Neural crest cell (in vitro differentiated cells): ENCODE data around the gene LSM14A. TPM values are rescaled to one million over a fixed set of nuclear protein-coding genes. Genes with fewer than 3 reads are reported as not detected.
A peak's percentile ranks its signal among the peaks of the same experiment; 100 is the strongest.

ENCODE experiments used
- DNase-seq: peaks from one replicate; pipeline ENCODE4 v3.0.0; 2021; ENCODE audit warnings: low read depth, mixed read lengths, low spot score
- H3K27ac Mint-ChIP-seq: one replicate; pipeline ENCODE4 v1.8.0; 2021; ENCODE audit warnings: mild to moderate bottlenecking, mixed read lengths; ENCODE audit not compliant: unreplicated experiment
- H3K27me3 Mint-ChIP-seq: 2 replicates; pipeline ENCODE4 v1.8.0; 2021; ENCODE audit warnings: low read depth, mild to moderate bottlenecking, mixed read lengths
- H3K36me3 Mint-ChIP-seq: 2 replicates; pipeline ENCODE4 v1.8.0; 2021; ENCODE audit warnings: low read depth, mild to moderate bottlenecking, mixed read lengths
- H3K4me1 Mint-ChIP-seq: 2 replicates; pipeline ENCODE4 v1.8.0; 2021; ENCODE audit warnings: mixed read lengths
- H3K4me3 Mint-ChIP-seq: one replicate; pipeline ENCODE4 v1.8.0; 2021; ENCODE audit warnings: mild to moderate bottlenecking, mixed read lengths
- H3K9me3 Mint-ChIP-seq: 2 replicates; pipeline ENCODE4 v1.8.0; 2021; ENCODE audit warnings: mixed read lengths
- total RNA-seq: library from RNA; stranded (reverse); gene quantifications from 2 replicates; pipeline ENCODE4 v1.2.1, GENCODE V29; 2021
- TF ChIP-seq, protein P1 (sequence below): fragments of 200-600 bp; sonication (generic); conservative IDR thresholded peaks from 2 replicates; pipeline ENCODE4 v1.5.0; 2021; ENCODE audit warnings: antibody characterized with exemption, mild to moderate bottlenecking

Gene LSM14A
- total RNA-seq, 1 donor from 2014 or later, result 141 TPM

DNA sequence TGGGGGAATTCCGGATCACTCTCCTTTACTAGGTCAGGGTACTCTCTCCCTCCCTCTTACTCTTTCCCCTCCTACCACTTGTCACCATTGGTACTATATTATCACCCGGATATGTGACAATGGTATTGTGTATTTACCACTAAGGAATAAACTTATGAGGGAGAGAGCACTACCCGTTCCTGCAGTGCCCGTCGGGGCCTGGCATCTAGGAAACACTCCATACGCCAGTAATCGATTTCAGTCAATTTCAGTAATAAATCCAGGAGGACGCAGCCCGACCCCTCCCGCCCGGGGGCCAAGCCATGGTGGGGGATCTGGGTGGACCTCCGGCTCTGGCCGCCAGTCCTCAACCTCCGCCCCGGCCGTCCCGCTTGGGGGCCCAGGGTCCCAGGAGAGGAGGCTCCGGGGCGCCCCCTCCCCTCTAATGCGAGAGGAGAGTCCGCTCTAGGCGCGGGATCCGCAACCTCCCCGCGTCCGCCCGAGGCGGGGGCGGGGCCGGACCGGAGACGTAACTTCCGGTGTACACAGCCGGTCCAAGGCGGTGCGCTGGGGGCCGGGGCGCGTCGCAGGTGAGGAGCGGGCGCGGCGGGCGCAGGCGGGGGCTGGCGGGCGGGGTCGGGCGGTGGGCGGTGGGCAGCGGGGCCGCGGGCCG is 81.9 kb downstream of the LSM14A start, which contains the start of gene GARRE1:
GARRE1 (plus strand) TSS at position 509 of the 652 bp plus-strand sequence. CDS start 45,920 bp downstream, outside the sequence.
- TF ChIP-seq, protein P1, sequence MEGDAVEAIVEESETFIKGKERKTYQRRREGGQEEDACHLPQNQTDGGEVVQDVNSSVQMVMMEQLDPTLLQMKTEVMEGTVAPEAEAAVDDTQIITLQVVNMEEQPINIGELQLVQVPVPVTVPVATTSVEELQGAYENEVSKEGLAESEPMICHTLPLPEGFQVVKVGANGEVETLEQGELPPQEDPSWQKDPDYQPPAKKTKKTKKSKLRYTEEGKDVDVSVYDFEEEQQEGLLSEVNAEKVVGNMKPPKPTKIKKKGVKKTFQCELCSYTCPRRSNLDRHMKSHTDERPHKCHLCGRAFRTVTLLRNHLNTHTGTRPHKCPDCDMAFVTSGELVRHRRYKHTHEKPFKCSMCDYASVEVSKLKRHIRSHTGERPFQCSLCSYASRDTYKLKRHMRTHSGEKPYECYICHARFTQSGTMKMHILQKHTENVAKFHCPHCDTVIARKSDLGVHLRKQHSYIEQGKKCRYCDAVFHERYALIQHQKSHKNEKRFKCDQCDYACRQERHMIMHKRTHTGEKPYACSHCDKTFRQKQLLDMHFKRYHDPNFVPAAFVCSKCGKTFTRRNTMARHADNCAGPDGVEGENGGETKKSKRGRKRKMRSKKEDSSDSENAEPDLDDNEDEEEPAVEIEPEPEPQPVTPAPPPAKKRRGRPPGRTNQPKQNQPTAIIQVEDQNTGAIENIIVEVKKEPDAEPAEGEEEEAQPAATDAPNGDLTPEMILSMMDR, result peak; percentile 28
- Mint-ChIP-seq H3K27me3 (no peaks in the 10 kb centered on the region), H3K4me3 (peak within 1 kb of the TSS; percentile 93), H3K36me3 (no peaks in the 10 kb centered on the region), H3K9me3 (no peaks in the 10 kb centered on the region), H3K4me1 (peaks cover 16% of the 10 kb centered on the region), H3K27ac (peak within 1 kb of the TSS; percentile 60)
- DNase-seq, result peak; percentile 77

DNA sequence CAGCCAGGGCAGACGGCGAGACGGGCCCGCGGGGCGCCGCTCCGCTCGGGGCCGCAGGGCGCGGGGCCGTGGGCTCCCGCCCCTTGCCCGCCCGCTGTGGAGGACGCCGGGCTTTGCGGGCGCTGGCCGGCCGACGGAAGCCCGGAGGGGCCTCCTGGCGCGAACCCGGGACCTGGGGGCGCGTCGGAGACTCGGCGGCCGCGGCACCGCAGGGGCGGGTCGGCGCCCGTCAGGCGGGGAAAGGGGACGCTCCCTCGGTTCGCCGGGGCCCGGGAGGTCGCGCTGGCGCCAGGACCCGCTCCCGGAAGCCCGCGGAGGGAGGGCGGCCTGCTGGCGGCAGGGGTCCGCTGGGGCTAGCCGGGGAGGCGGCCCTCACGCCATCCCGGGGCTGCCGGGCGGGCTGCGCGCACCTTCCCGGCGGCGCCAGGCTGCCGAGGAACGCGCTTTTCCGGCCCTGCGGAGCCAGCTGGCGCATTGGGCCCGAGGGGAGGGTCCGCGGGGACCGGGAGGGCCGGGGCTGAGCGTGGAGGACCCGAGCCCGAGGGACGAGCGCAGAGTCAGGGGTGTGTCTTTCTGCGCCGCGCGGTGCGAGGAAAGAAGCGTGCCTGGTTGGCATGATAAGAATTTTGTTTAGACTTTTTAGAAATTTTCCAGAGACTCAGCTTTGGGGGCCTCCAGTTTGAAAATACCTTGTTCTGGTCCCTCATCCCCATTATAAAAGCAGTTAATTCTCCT is 82.6 kb downstream of the LSM14A start:
- DNase-seq, result peak; percentile 39
- TF ChIP-seq, protein P1, result no peak
- no peaks in the 10 kb centered on the region for H3K9me3 Mint-ChIP-seq
- H3K27ac Mint-ChIP-seq, result no peak overlapping the region
- peak overlapping the region; percentile 85 for H3K4me3 Mint-ChIP-seq
- peaks cover 16% of the 10 kb centered on the region for H3K4me1 Mint-ChIP-seq
- H3K27me3 Mint-ChIP-seq, result no peaks in the 10 kb centered on the region
- no peaks in the 10 kb centered on the region for H3K36me3 Mint-ChIP-seq

DNA sequence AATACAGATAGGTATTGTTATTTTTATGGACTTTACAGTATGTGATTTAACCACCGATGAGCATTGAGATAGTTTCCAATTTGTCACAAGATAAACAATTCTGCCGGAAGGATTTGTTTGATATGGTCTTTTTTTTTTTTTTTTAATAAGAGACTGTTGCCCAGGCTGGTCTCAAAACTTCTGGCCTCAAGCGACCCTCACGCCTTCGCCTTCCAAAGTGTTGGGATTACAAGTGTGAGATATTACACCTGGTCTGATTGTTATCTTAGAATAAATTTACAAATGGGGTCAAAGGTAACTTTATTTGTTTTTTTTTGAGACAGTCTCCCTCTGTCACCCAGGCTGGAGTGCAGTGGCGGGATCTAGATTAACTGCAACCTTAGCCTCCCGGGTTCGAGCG is 83.2 kb downstream of the LSM14A start:
- Mint-ChIP-seq H3K36me3 (no peaks in the 10 kb centered on the region), H3K27ac (no peak overlapping the region), H3K4me1 (peaks cover 16% of the 10 kb centered on the region), H3K27me3 (no peaks in the 10 kb centered on the region), H3K9me3 (no peaks in the 10 kb centered on the region), H3K4me3 (peak overlapping the region; percentile 85)
- TF ChIP-seq, protein P1, result no peak
- no peak for DNase-seq

DNA sequence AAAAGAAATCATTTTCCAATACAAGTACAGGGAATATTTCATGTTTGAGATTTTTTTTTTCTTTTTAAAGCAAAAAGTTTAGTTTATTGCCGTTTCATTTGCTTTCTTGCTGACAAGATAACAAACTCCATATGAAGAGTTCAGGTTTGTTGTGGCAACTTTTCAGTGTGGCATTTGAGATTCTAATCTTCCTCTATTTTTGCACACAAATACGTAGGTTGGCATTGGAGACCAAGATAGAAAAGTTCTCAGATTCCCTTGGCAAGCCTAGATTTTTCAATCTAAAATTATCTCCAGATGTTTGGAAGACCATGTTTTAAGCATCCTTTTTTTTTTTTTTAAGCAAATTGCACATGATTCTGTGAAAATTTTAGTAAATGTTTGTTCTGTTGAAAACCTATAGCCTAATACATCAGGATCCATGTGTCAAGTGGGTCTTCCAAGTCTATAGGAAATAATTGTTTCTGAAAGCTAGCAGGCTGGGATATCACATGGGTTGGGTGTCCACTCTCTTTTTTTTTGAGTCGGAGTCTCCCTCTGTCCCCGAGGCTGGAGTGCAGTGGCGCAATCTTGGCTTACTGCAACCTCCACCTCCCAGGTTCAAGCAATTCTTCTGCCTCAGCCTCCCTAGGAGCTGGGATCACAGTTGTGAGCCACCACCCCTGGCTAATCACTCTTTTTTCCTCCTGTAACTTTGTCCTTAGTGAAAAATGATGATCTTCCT is 84.7 kb downstream of the LSM14A start:
- peak overlapping the region; percentile 73 for H3K4me3 Mint-ChIP-seq

DNA sequence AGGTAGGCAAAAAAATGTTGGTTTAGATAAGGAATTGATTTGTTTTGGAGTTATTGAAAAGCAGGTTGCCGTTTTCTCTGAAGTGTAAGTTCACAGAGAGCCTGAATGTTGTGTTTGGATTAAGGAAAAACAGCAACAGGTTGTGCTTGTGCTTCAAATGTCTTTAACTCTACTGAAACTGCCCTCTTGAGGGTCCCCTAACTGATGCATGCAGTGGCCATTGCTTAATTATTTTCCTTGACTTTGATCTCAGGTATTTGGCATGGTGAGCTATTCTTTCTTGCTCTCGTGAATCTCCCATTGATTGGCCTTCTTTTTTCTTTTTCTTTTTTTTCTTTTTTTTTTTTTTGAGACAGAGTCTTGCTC is 85.2 kb downstream of the LSM14A start:
- DNase-seq, result no peak
- Mint-ChIP-seq H3K4me1 (peaks cover 23% of the 10 kb centered on the region), H3K36me3 (no peaks in the 10 kb centered on the region), H3K27ac (no peak overlapping the region), H3K27me3 (no peaks in the 10 kb centered on the region), H3K4me3 (peak overlapping the region; percentile 73), H3K9me3 (no peaks in the 10 kb centered on the region)
- TF ChIP-seq, protein P1, result no peak

More for the DNA sequence above, 84.7 kb downstream of the LSM14A start:
- no peak for DNase-seq
- Mint-ChIP-seq H3K27me3 (no peaks in the 10 kb centered on the region), H3K4me1 (peaks cover 23% of the 10 kb centered on the region), H3K27ac (no peak overlapping the region), H3K36me3 (no peaks in the 10 kb centered on the region), H3K9me3 (no peaks in the 10 kb centered on the region)
- TF ChIP-seq, protein P1, result no peak
